HUES6 (cell line): ENCODE measurements around the gene TNFSF13.

Experiments
- H3K27ac ChIP-seq: 2 replicates; pipeline ENCODE4 v1.7.0; 2013; ENCODE audit warnings: low read depth, mild to moderate bottlenecking, low read length, inconsistent platforms
- H3K27me3 ChIP-seq: 2 replicates; pipeline ENCODE4 v1.6.1; 2013; ENCODE audit warnings: low read length; ENCODE audit not compliant: control insufficient read depth, insufficient read depth
- H3K36me3 ChIP-seq: 2 replicates; pipeline ENCODE4 v1.6.1; 2013; ENCODE audit warnings: low read length; ENCODE audit not compliant: control insufficient read depth, insufficient read depth
- H3K4me1 ChIP-seq: 2 replicates; pipeline ENCODE4 v1.6.1; 2013; ENCODE audit warnings: low read length; ENCODE audit not compliant: control insufficient read depth, insufficient read depth
- H3K4me3 ChIP-seq: 2 replicates; pipeline ENCODE4 v1.5.1; 2013; ENCODE audit warnings: low read depth, low read length
- H3K9ac ChIP-seq: one replicate; pipeline ENCODE4 v1.6.1; 2013; ENCODE audit warnings: mild to moderate bottlenecking, low read length
- H3K9me3 ChIP-seq: 2 replicates; pipeline ENCODE4 v1.6.1; 2013; ENCODE audit warnings: low read depth, low read length; ENCODE audit not compliant: control insufficient read depth, insufficient read depth

TNFSF13 gene

DNA sequence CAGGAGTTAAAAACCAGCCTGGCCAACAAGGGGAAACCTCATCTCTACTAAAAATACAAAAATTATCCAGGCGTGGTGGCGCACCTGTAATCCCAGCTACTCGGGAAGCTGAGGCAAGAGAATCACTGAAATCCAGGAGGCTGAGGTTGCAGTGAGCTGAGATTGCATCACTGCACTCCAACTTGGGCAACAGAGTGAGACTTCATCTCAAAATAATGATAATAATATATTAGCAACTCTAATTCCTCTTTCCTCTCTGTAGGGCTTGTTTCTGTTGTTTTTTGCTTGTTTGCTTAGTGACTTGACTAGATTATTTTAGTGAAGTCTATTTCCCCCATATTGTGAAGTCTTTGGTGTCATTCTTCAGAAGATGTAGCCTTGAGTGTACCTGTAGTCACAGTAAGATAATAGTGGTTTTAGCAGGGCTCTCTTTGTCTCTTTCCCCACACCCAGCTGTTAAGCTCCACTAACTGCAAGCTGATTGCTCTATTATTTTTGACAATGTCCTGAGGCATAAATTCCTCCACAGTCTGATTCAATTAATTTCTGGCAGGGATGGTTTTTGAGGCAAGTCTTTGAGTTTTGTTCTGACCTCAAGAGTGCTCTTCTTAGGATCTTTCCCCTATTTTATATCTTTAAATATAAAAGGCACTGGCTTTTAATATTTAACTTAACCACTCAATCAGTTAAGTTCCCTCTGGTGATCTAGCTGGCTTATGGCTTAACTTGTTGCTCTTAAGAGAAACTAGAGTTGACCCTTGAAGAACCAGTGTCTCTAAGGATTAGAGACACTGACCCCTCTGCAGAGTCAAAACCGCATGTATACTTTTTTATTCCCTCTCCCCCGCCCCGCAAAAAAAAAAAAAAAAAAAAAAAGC is 28.3 kb upstream of the TNFSF13 start:
- peaks cover 18% of the 10 kb centered on the region; the same call in 1 of the 2 replicates for H3K9me3 ChIP-seq
- no peak overlapping the region for H3K4me3 ChIP-seq
- no peaks in the 10 kb centered on the region for H3K4me1 ChIP-seq
- no peak overlapping the region for H3K27ac ChIP-seq
- no peak overlapping the region for H3K9ac ChIP-seq
- no peaks in the 10 kb centered on the region for H3K27me3 ChIP-seq
- no peaks in the 10 kb centered on the region for H3K36me3 ChIP-seq

GRCh38 chr17:7538050-7538449 is 20.5 kb upstream of the TNFSF13 start:
- H3K4me3 ChIP-seq, result no peak overlapping the region
- H3K36me3 ChIP-seq, result no peaks in the 10 kb centered on the region
- H3K27ac ChIP-seq, result no peak overlapping the region
- peaks cover 11% of the 10 kb centered on the region for H3K9me3 ChIP-seq
- no peaks in the 10 kb centered on the region for H3K4me1 ChIP-seq
- peaks cover 6% of the 10 kb centered on the region; the same call in 1 of the 2 replicates for H3K27me3 ChIP-seq
- H3K9ac ChIP-seq, result no peak overlapping the region

GRCh38 chr17:7538891-7539545 is 19.5 kb upstream of the TNFSF13 start:
- Histone ChIP-seq H3K27me3 (peaks cover 13% of the 10 kb centered on the region; the same call in 1 of the 2 replicates), H3K9ac (no peak overlapping the region), H3K27ac (no peak overlapping the region), H3K9me3 (peaks cover 11% of the 10 kb centered on the region), H3K4me1 (no peaks in the 10 kb centered on the region), H3K4me3 (no peak overlapping the region), H3K36me3 (no peaks in the 10 kb centered on the region)

GRCh38 chr17:7541074-7541621 is 17.4 kb upstream of the TNFSF13 start:
- H3K4me3 ChIP-seq, result no peak overlapping the region
- peaks cover 11% of the 10 kb centered on the region for H3K9me3 ChIP-seq

GRCh38 chr17:7544911-7545310 is 13.6 kb upstream of the TNFSF13 start:
- no peak overlapping the region for H3K9ac ChIP-seq
- H3K36me3 ChIP-seq, result no peaks in the 10 kb centered on the region
- H3K9me3 ChIP-seq, result no peaks in the 10 kb centered on the region
- H3K27ac ChIP-seq, result no peak overlapping the region
- no peak overlapping the region for H3K4me3 ChIP-seq
- peaks cover 6% of the 10 kb centered on the region; the same call in 1 of the 2 replicates for H3K4me1 ChIP-seq
- H3K27me3 ChIP-seq, result peaks cover 13% of the 10 kb centered on the region; the same call in 1 of the 2 replicates

More at GRCh38 chr17:7541074-7541621, 17.4 kb upstream of the TNFSF13 start:
- Histone ChIP-seq H3K36me3 (no peaks in the 10 kb centered on the region), H3K27me3 (peaks cover 13% of the 10 kb centered on the region; the same call in 1 of the 2 replicates), H3K27ac (no peak overlapping the region), H3K4me1 (no peaks in the 10 kb centered on the region), H3K9ac (no peak overlapping the region)

DNA sequence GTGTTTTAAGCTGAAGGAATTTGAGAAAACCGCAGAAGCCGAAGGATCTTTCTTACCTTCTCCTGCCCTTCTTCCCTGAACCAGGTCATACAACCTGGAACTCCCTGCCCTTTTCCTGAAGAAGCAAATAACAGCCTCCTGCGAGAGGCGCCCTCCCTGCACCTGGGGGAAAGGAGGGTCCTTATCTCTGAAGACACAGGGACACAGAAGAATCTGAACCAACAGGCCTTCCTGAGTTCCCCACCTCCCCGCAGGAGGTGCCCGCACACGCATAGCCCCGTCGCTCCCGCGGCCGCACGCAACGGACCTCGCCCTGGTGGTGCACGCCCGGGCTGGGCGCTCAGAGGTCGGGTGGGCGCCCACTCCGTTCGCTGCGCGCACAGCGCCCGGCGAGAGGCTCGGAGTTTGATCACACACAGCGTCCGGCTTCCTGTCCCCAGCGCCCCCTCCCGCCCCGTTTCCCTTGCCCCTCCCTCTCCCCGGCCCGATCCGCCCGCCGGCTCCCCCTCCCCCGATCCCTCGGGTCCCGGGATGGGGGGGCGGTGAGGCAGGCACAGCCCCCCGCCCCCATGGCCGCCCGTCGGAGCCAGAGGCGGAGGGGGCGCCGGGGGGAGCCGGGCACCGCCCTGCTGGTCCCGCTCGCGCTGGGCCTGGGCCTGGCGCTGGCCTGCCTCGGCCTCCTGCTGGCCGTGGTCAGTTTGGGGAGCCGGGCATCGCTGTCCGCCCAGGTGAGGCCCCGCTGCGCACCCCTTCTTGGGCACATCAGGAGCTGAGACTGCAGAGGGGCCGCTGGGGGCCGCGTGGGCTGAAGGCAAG is 9.8 kb upstream of the TNFSF13 start, which contains the start of gene TNFSF12:
TSS of gene TNFSF12 (plus strand) at position 474 of the 816 bp plus-strand sequence. CDS start at position 570, 96 bp downstream.
- H3K9ac ChIP-seq, result peak within 1 kb of the TSS; percentile 44
- H3K4me3 ChIP-seq, result peak within 1 kb of the TSS; percentile 85
- H3K27ac ChIP-seq, result no peak within 1 kb of the TSS
- H3K9me3 ChIP-seq, result no peaks in the 10 kb centered on the region
- no peaks in the 10 kb centered on the region for H3K27me3 ChIP-seq
- H3K4me1 ChIP-seq, result peaks cover 6% of the 10 kb centered on the region; the same call in 1 of the 2 replicates
- no peaks in the 10 kb centered on the region for H3K36me3 ChIP-seq

- H3K9ac ChIP-seq, result no peak overlapping the region
Observed at GRCh38 chr17:7549401-7550055, 9.0 kb upstream of the TNFSF13 start.

GRCh38 chr17:7550344-7550743 is 8.2 kb upstream of the TNFSF13 start:
- Histone ChIP-seq H3K27ac (no peak overlapping the region), H3K9ac (no peak overlapping the region), H3K4me3 (no peak overlapping the region), H3K27me3 (no peaks in the 10 kb centered on the region), H3K36me3 (no peaks in the 10 kb centered on the region), H3K9me3 (no peaks in the 10 kb centered on the region), H3K4me1 (peaks cover 6% of the 10 kb centered on the region; the same call in 1 of the 2 replicates)

More at GRCh38 chr17:7549401-7550055, 9.0 kb upstream of the TNFSF13 start:
- Histone ChIP-seq H3K4me3 (peak overlapping the region; percentile 85), H3K9me3 (no peaks in the 10 kb centered on the region), H3K4me1 (peaks cover 6% of the 10 kb centered on the region; the same call in 1 of the 2 replicates), H3K36me3 (no peaks in the 10 kb centered on the region), H3K27me3 (no peaks in the 10 kb centered on the region), H3K27ac (no peak overlapping the region)

DNA sequence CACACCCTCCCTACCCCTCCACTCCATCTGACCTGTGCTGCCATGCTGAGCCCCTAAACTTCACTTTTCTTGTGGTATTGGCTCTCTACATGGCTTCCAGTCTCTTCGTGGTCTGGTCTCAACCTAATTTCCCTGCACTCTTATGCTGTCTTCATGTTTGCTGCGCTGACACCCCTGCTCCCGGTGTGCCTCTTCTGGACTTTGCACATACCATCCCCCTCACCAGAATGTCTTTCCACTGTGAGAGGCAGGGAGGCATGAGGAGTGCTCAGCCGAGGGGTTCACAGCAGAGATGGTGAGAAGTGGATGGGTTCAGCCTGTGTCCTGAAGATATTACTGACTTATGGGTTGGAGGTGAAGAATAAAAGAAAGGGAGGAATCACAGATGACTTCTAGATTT is 7.2 kb upstream of the TNFSF13 start:
- Histone ChIP-seq H3K9me3 (no peaks in the 10 kb centered on the region), H3K36me3 (no peaks in the 10 kb centered on the region), H3K27ac (no peak overlapping the region), H3K4me3 (no peak overlapping the region), H3K4me1 (peaks cover 6% of the 10 kb centered on the region; the same call in 1 of the 2 replicates), H3K9ac (no peak overlapping the region), H3K27me3 (no peaks in the 10 kb centered on the region)

DNA sequence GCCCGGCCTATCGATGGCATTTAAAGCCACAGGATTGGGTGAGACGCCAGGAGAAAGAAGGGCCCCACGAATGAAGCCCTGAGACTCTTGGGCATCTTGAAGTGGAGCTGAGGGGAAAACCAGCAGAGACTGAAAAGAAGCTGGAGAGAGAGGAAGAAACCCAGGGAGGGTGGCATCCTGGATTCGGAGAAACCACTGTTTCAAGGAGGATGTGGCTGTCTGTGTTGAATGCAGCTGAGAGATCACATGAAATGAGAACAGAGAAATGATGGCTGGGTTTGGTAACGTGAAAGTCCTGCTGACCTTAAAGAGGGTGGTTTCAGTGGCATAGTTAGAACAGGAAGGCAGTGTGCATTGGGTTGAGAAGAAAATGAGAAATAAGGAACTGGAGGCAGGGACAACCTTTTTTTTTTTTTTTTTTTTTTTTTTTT is 5.9 kb upstream of the TNFSF13 start:
- Histone ChIP-seq H3K27ac (no peak overlapping the region), H3K4me1 (peaks cover 14% of the 10 kb centered on the region), H3K4me3 (no peak overlapping the region), H3K36me3 (no peaks in the 10 kb centered on the region), H3K9ac (no peak overlapping the region), H3K9me3 (no peaks in the 10 kb centered on the region), H3K27me3 (no peaks in the 10 kb centered on the region)
